SIG-M5 treated with dmso at 0.1 percent for 504 hours (cell line): ENCODE results near the gene C6orf132.
"Not testable (repeated sequence)": the region's sequence is repeated elsewhere in the genome, so short reads cannot be mapped to it uniquely, and the experiment has no call there.

Source experiments
- DNase-seq: peaks from one replicate; lab custom pipeline; 2025; ENCODE audit not compliant: unreplicated experiment; lab: John Stamatoyannopoulos, UW

C6orf132 gene

GRCh38 chr6:42142118-42142835 lies at the start of gene C6orf132:
Gene C6orf132, minus strand, starts transcription at chr6:42142620. Its CDS starts 176 bp downstream, at chr6:42142444.
- DNase-seq: no peak

GRCh38 chr6:42190554-42191183 lies 48.2 kb upstream of the C6orf132 start:
- no peak for DNase-seq

- DNase-seq: no peak
Observed at GRCh38 chr6:42188406-42188805, 46.0 kb upstream of the C6orf132 start.

- DNase-seq: no peak
Observed at GRCh38 chr6:42185597-42185996, 43.2 kb upstream of the C6orf132 start.

- no peak for DNase-seq
Observed at GRCh38 chr6:42184475-42184874, 42.1 kb upstream of the C6orf132 start.

- DNase-seq: no peak
Observed at GRCh38 chr6:42182101-42182500, 39.7 kb upstream of the C6orf132 start.

GRCh38 chr6:42179945-42180313 lies 37.5 kb upstream of the C6orf132 start:
- no peak for DNase-seq

- no peak for DNase-seq
Observed at GRCh38 chr6:42179261-42179944, 37.0 kb upstream of the C6orf132 start.

- no peak for DNase-seq
Observed at GRCh38 chr6:42177514-42178364, 35.3 kb upstream of the C6orf132 start.

- no peak for DNase-seq
Observed at GRCh38 chr6:42176981-42177380, 34.6 kb upstream of the C6orf132 start.

- no peak for DNase-seq
Observed at GRCh38 chr6:42175860-42176259, 33.4 kb upstream of the C6orf132 start.

GRCh38 chr6:42173101-42173500 lies 30.7 kb upstream of the C6orf132 start, which contains the start of gene GUCA1A:
Gene GUCA1A, plus strand, starts transcription at chr6:42173364. Its CDS starts 250 bp downstream, at chr6:42173614.
- no peak for DNase-seq

- DNase-seq: no peak
Observed at GRCh38 chr6:42171813-42172581, 29.6 kb upstream of the C6orf132 start.

GRCh38 chr6:42169780-42170179 lies 27.4 kb upstream of the C6orf132 start:
- DNase-seq: not testable (repeated sequence)

GRCh38 chr6:42168650-42169049 lies 26.2 kb upstream of the C6orf132 start:
- no peak for DNase-seq

- DNase-seq: peak; percentile 43
Observed at GRCh38 chr6:42166444-42167141, 24.2 kb upstream of the C6orf132 start.

GRCh38 chr6:42165016-42165415 lies 22.6 kb upstream of the C6orf132 start:
- DNase-seq: no peak

- DNase-seq: no peak
Observed at GRCh38 chr6:42163981-42164380, 21.6 kb upstream of the C6orf132 start.

- no peak for DNase-seq
Observed at GRCh38 chr6:42162812-42163211, 20.4 kb upstream of the C6orf132 start.

GRCh38 chr6:42162384-42162783 lies 20.0 kb upstream of the C6orf132 start:
- no peak for DNase-seq
